Psoas muscle (tissue), 8 donors: ENCODE data around the gene CLIC3. TPM values are rescaled to one million over a fixed set of nuclear protein-coding genes. Genes with fewer than 3 reads are reported as not detected.

Experiments used
- ATAC-seq, 4 donors: fragments of 200-7000 bp; cut with Tn5 transposase; one replicate each; pipeline ENCODE4 v1.9.1; 2020; ENCODE audit warnings: moderate library complexity in 3 of 4, mild to moderate bottlenecking in 2 of 4
- DNase-seq, 2 donors: peaks; one replicate each; pipeline ENCODE4 v3.0.0-alpha.2; 2020
- H3K27ac ChIP-seq: fragments of 200-600 bp; one replicate; pipeline ENCODE4 v1.8.0; 2022
- H3K27me3 ChIP-seq, 3 donors: fragments of 200-600 bp in 1 of 3; one replicate each; pipeline versions ENCODE4 v1.6.1 to v1.8.0; 2013 to 2022; ENCODE audit warnings: low read length in 2 of 3, mild to moderate bottlenecking in 2 of 3, moderate library complexity in 1 of 3; ENCODE audit not compliant: insufficient read depth in 3 of 3
- H3K36me3 ChIP-seq, 2 donors: fragments of 200-600 bp in 1 of 2; one replicate each; pipeline versions ENCODE4 v1.6.1 to v1.8.0; 2013 to 2022; ENCODE audit warnings: low read depth in 1 of 2, mild to moderate bottlenecking in 1 of 2, moderate library complexity in 1 of 2; ENCODE audit not compliant: insufficient read depth in 1 of 2
- H3K4me1 ChIP-seq: fragments of 200-600 bp; one replicate; pipeline ENCODE4 v1.8.0; 2022
- H3K4me3 ChIP-seq: fragments of 200-600 bp; one replicate; pipeline ENCODE4 v1.8.0; 2022; ENCODE audit warnings: mild to moderate bottlenecking
- H3K9me3 ChIP-seq: fragments of 200-600 bp; one replicate; pipeline ENCODE4 v1.8.0; 2022
- WGBS, 3 donors: extraction: QIAGEN DNeasy Blood & Tissue Kit; methylation state at CpG; one replicate each; pipeline versions ENCODE4 v1.1.6 to v1.1.7; 2013; 5-methylcytosine and 5-hydroxymethylcytosine counted together
- intact Hi-C, 2 donors: fragments of 100-400 bp; cut with DNase I; formaldehyde crosslinking; loops; one replicate each; pipeline versions ENCODE4 v1.11.0 to v1.14.2; 2022
- polyA plus RNA-seq, 3 donors: library from polyadenylated mRNA; stranded (reverse); fragments of 200-250 nt; gene quantifications; one replicate each; pipeline ENCODE4 v1.2.3, GENCODE V29; 2013
- total RNA-seq, 4 donors: library from RNA; stranded (reverse); fragmentation: NEBNext Ultra II Directional in 2 of 4; extraction: Animal tissue kit (Norgen Biotek cat#: 25700) in 2 of 4; gene quantifications; one replicate each; pipeline versions ENCODE4 v1.2.1 to v1.2.4, GENCODE V29; 2021 to 2023
- TF ChIP-seq, protein P1 (sequence below): fragments of 200-600 bp; IDR thresholded peaks from one replicate; pipeline ENCODE4 v1.8.0; 2022; ENCODE audit warnings: antibody characterized with exemption
- donor health status: healthy with polysubstance abuse.
- donor health status: DM: no; HTN: no; CAD: no; lungs with moderate emphysema.
- donor health status: Bipolar disorder and iron deficiency.
- donor health status: healthy.
- donor health status: DM: yes; HTN: yes; CAD: no.
- donor health status: DM: no; HTN: no; CAD: no.
- donor health status: DM: no; HTN: no; CAD: no.
- donor health status: DM: yes; HTN: yes; CAD: no.

The CLIC3 gene
- total and polyA plus RNA-seq, 7 donors: 0.38 to 0.94 (median 0.67) TPM; not detected in 1

DNA sequence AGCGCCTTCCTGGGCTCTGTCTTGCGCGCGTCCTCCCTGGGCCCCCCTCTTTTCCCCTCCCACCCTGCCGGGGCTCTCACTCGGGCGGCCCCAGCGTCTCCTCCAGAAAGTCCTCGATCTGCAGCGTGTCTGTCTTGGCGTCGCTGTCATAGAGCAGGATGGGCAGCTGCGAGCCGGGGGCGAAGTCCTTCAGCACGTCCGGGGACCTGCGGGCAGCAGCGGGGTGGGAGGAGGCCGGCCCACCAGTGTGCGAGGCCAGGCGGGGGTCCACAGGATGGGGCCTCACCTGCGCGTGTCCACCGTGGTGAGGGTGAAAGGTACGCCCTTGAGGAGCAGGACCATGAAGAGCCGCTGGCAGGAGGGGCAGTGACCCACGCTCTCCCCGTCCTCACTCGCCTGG lies 1.0 kb downstream of the CLIC3 start:
- Histone ChIP-seq H3K27ac (no peak overlapping the region), H3K4me1 (peaks cover 10% of the 10 kb centered on the region), H3K36me3 (peaks cover 0 to 11% of the 10 kb centered on the region in 2 donors), H3K9me3 (no peaks in the 10 kb centered on the region), H3K27me3 (peaks cover 0 to 19% (median 17%) of the 10 kb centered on the region in 3 donors), H3K4me3 (no peak overlapping the region)
- 21 to 26% (median 24%) methylated on average over 22 to 30 of the region's 30 CpGs for WGBS, 3 donors
- ATAC-seq: no peak
- intact Hi-C loops: no loop called here
- DNase-seq: no peak
- TF ChIP-seq, protein P1, sequence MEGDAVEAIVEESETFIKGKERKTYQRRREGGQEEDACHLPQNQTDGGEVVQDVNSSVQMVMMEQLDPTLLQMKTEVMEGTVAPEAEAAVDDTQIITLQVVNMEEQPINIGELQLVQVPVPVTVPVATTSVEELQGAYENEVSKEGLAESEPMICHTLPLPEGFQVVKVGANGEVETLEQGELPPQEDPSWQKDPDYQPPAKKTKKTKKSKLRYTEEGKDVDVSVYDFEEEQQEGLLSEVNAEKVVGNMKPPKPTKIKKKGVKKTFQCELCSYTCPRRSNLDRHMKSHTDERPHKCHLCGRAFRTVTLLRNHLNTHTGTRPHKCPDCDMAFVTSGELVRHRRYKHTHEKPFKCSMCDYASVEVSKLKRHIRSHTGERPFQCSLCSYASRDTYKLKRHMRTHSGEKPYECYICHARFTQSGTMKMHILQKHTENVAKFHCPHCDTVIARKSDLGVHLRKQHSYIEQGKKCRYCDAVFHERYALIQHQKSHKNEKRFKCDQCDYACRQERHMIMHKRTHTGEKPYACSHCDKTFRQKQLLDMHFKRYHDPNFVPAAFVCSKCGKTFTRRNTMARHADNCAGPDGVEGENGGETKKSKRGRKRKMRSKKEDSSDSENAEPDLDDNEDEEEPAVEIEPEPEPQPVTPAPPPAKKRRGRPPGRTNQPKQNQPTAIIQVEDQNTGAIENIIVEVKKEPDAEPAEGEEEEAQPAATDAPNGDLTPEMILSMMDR: no peak

DNA sequence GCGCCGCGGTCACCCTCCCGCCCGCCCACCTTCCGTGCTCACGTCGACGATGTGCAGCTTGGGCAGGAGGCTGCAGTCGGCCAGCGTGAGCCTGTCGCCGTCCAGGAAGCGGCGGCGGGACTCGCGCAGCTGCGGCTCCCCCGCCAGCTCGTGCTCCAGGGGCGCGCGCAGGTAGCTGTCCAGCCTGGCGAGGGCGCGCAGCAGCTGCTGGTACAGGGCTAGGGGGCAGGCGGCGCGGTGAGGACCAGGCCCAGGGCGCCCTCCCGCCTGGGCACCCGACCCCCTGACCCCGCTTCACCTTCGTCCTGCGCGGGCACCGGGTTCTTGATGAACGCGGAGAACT lies 1.5 kb downstream of the CLIC3 start:
- no peak overlapping the region for H3K27ac ChIP-seq
- H3K9me3 ChIP-seq: no peaks in the 10 kb centered on the region
- H3K4me1 ChIP-seq: peaks cover 10% of the 10 kb centered on the region
- TF ChIP-seq, protein P1: no peak
- H3K4me3 ChIP-seq: no peak overlapping the region
- ATAC-seq: no peak
- WGBS, 3 donors: 51 to 61% (median 59%) methylated on average over 29 to 40 of the region's 40 CpGs
- intact Hi-C loops: loop anchor here in 1 of 2 donors (5.0 kb wide), 1 partner anchor 48 kb away; the partner anchor contains the start of gene C8G
- H3K27me3 ChIP-seq: peaks cover 0 to 19% (median 17%) of the 10 kb centered on the region in 3 donors
- H3K36me3 ChIP-seq: peaks cover 0 to 11% of the 10 kb centered on the region in 2 donors
- no peak for DNase-seq

DNA sequence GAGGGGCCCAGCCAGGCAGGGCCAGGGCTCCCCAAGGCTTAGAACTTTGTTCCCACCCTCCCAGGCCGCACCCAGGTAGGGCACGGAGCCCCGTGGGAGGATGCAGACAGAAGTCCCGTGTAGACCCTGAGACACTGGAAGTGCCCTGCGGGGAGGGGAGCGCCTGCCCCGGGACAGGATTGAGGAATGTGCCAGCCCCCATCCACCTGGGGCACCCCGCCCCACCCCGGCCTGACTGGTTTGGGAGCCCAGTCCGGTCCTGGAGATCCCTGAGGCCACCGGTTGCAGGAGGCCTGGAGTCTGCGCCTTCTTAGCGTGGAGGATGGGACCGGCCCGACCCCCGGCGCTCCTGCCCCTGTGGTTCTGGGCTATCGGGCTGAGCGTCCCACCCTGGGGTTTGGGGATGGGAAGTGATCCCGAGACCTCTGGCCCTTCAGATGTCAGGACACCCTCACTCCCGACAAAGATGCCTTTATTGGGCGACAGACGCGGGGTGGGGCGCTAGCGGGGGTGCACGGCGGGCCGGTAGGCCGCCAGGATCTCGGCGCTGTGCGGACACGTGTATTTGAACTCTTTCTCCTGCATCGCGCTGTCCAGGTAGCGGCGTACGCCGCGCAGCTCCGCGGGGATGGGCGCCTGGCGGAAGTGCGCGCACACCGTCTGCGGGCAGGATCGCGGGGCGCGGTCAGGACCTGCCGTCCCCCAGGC lies 2.0 kb downstream of the CLIC3 start:
- no peak for ATAC-seq

DNA sequence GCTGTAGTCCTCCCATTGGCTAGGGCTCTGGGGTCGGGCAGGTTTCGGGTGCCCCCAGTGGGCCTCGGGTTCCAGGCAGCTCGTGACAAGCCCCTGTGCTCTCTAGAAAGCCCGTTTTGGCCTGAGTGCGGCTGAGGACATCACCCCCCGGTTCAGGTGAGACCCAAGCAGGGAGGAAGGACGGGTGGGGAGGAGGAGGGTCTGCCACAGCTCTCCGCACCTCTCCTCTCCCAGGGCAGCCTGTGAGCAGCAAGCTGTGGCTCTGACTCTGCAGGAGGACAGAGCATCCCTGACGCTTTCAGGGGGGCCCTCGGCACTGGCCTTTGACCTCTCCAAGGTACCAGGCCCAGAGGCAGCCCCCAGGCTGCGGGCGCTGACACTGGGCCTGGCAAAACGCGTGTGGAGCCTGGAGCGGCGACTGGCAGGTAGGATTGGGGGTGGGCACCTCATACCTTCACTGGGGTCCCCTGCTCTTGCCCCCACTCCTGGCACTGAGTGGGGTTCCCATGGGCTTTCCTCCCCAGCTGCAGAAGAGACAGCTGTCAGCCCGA lies 3.5 kb downstream of the CLIC3 start:
- H3K27me3 ChIP-seq: peaks cover 0 to 19% (median 17%) of the 10 kb centered on the region in 3 donors
- H3K36me3 ChIP-seq: peaks cover 0 to 11% of the 10 kb centered on the region in 2 donors
- no peak for ATAC-seq
- 37 to 46% (median 38%) methylated on average over 17 to 18 of the region's 18 CpGs for WGBS, 3 donors
- H3K4me1 ChIP-seq: peaks cover 10% of the 10 kb centered on the region
- H3K4me3 ChIP-seq: peak overlapping the region; percentile 89
- TF ChIP-seq, protein P1: no peak
- DNase-seq: no peak
- H3K9me3 ChIP-seq: no peaks in the 10 kb centered on the region
- intact Hi-C loops: loop anchor here in 1 of 2 donors (5.0 kb wide), 1 partner anchor 46 kb away; the partner anchor contains the start of gene C8G
- H3K27ac ChIP-seq: peak overlapping the region; percentile 81

More for the DNA sequence above, 2.0 kb downstream of the CLIC3 start:
- intact Hi-C loops: loop anchor here in 1 of 2 donors (5.0 kb wide), 1 partner anchor 47 kb away; the partner anchor contains the start of gene C8G
- Histone ChIP-seq H3K9me3 (no peaks in the 10 kb centered on the region), H3K27ac (no peak overlapping the region), H3K27me3 (peaks cover 0 to 19% (median 17%) of the 10 kb centered on the region in 3 donors), H3K4me1 (peaks cover 10% of the 10 kb centered on the region), H3K4me3 (no peak overlapping the region), H3K36me3 (peaks cover 0 to 11% of the 10 kb centered on the region in 2 donors)
- 71 to 82% (median 77%) methylated on average over 45 to 54 of the region's 54 CpGs for WGBS, 3 donors
- TF ChIP-seq, protein P1: no peak
- no peak for DNase-seq
